Stimulated activated CD4-positive, alpha-beta T cell treated with anti-CD3 and anti-CD28 coated beads, TNF-alpha, amount 100 ng/mL, for 1 hour (primary cell): ENCODE measurements around the gene TMEM131.

Experiments
- DNase-seq, 3 donors: peaks; one replicate each; pipeline ENCODE4 v3.0.0-alpha.2; 2020; ENCODE audit warnings: low read depth in 3 of 3, low spot score in 1 of 3

Gene TMEM131

GRCh38 chr2:97727296-97727695, 268.5 kb downstream of the TMEM131 start:
- DNase-seq, result no peak

DNA sequence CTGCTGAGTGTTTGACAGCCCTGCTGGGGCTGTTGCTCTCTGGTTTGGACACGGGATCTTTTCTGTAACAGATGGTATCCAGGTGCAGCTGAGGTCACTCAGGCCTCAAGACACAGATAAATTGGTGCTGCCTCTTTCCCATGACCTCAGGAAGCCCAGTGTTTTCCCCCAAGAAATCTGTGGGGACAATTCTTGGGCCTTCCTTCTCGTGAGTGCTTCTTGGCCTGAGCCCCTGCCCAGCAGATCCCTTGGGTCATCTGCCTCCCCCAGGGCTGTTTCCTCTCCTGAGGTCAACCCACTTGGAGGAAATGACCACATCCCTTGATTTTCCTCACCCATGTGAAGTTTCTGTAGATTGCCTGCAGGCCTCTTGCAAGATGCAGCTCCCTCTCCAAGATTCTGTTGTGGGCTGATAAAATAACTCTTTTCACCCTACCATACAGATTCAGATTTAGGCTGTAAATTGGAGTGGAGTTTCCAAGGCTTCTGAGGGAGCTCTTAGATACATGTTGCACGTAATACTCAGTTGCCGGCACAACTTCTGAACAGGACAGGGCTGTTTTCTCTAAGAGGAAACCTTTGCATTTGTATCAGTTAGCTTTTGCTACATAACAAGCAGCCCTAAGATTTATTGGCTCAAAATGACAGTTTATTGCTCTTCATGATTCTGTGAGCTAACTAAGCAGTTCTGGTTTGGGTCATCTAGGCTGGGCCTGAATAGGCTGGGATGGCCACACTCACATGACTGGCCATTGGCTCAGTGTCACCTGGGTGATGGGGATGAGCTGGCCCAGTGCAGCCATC, 269.3 kb downstream of the TMEM131 start:
- no peak for DNase-seq

DNA sequence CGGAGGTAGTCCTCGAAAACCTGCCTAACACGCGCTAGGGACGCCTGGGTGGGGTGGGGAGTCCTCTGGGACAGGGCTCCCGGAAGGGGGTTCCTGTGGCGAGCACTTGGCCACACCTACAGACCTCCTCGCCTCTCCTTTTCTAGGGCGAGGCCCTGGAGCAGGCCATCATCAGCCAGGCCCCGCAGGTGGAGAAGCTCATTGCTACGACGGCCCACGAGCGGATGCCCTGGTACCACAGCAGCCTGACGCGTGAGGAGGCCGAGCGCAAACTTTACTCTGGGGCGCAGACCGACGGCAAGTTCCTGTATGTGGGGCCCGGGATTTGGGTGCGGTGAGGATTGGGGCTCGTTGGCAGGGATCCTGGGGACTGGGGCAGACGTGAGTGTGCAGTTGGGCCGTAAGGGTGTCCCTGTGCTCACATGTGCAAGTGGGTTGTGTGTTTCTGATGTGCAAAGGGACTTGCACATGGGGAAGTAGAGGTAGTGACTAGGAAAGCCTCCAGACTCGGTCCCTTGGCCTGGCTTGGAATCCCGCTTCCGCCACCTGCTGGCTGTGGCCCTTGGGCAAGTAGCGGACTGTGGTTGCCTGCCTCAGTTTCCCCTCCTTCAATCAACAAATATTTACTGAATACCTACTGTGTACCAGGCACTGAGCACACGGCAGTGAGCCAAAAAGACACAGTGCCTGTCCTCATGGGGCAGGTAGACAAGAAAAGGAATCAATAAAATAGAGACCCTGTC, 270.6 kb downstream of the TMEM131 start:
- no peak for DNase-seq

DNA sequence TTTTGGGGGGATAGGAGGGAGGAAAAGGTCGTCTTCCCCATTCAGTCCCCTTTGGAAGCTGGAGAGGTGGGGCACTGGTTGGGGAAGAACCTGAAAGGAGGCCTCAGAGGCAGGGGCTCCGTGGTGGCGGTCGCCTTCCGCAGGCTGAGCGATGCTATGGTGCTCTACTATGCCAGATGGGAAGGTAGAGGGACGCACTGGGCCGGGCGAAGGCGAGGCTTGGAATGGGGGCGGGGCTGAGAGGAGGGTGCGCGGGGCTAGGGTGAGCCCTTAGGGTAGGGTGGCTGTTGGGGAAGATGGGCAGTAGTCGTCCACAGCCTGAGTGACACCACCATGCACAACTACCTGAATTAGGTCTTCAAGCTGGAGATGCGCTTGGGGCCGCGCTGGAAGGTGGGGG, 271.2 kb downstream of the TMEM131 start:
- no peak for DNase-seq

DNA sequence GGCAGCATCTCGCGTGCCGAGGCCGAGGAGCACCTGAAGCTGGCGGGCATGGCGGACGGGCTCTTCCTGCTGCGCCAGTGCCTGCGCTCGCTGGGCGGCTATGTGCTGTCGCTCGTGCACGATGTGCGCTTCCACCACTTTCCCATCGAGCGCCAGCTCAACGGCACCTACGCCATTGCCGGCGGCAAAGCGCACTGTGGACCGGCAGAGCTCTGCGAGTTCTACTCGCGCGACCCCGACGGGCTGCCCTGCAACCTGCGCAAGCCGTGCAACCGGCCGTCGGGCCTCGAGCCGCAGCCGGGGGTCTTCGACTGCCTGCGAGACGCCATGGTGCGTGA, 271.7 kb downstream of the TMEM131 start:
- no peak for DNase-seq

- DNase-seq, result no peak
Measured at GRCh38 chr2:97723156-97724072, 272.3 kb downstream of the TMEM131 start.

- no peak for DNase-seq
Measured at GRCh38 chr2:97722227-97722626, 273.5 kb downstream of the TMEM131 start.

DNA sequence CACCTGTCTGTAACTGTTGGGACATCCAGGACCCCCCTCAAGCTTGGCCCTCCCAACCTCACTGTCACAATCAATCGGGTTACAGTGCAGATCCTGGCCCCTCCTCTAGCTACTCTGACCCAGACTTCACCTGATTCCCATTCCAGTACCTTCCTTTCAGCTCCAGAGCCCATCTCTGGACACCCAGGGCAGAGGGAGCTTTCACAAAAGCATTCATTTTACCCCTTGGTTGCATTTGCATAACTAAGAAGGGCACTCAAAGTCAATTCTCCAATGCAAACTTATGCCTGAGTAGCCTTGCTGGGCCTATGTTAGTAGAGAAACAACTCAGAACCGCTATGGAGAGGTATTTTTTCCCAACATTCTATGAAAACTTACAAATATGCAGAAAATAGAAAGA, 275.0 kb downstream of the TMEM131 start:
- DNase-seq, result no peak

DNA sequence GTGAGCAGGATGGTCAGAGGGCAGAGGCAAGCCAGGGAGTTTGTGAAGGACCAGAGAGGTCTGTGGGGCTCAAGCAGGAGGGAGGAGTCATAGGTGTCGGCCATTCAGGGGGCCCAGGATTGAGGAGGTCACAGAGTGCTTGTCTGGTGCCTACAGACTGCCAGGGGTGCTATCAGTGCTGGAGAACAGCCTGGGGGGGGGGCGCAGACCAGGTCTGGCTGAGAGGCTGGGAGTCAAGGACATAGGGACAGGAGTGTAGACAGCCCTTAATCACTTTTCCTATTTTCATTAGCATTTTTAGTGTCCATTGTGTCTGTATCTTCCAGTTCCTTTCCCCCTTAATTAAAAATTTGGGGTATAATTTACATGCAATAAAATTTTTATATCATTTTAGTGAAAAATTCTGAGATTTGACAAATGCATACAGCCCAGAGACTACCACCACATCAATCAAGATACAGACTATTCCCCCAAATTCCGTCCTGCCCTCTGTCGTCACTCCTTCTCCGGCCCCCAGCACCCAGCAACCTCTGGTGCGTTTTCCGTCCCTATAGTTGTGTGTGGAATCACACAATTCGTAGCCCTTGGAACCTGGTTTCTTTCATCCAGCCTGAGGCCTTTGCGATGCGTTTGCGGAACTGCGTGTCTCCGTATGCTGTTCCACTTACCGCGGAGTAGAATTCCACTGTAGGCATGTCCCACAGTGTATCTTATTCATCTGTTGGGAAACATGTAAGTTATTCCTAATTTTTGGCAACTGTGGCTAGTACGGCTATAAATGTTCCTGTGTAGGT, 276.2 kb downstream of the TMEM131 start:
- no peak for DNase-seq

GRCh38 chr2:97718942-97719341, 276.8 kb downstream of the TMEM131 start:
- no peak for DNase-seq

DNA sequence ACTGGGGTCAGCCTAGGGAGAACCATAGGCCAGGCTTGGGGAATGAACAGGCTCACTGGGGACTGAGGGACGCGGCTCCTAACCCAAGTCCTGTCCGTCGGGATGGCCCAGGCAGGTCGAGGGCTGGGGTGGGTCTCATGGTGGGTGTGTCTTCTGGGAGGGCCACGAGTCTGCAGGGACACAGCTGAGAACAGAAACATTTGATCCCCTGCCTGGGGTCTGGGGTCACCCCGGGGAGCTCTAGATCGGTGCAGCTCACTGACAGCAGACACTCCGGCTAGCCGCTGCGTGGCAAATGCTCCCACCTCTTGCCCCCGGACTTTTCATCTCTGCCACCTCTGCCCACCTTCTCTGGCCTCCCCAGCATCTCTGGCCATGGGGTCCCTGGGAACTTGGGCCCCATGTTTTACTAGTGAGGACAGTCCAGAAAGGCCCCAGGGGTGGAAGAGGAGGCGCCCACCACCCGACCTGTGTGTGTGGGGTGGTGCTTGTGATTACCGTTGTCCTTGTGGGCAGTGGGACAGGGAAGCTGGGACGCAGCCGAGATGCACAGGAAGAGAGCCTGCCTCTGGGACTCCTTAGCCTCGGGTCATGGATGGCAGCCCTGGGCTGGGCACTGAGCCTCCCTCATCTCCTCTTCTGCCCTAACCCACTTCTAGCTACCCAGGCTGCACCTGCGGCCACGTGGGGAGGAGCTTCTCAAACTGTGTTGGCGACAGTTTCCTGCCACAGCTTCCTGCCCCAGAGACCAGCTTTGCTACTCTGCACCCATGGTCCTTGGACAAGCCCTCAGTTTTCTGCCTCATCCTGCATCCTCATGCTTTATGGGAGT, 277.5 kb downstream of the TMEM131 start:
- peak in 2 of 3 donors; percentile 51 to 55 for DNase-seq

- no peak for DNase-seq
Measured at GRCh38 chr2:97717613-97717995, 278.1 kb downstream of the TMEM131 start.

DNA sequence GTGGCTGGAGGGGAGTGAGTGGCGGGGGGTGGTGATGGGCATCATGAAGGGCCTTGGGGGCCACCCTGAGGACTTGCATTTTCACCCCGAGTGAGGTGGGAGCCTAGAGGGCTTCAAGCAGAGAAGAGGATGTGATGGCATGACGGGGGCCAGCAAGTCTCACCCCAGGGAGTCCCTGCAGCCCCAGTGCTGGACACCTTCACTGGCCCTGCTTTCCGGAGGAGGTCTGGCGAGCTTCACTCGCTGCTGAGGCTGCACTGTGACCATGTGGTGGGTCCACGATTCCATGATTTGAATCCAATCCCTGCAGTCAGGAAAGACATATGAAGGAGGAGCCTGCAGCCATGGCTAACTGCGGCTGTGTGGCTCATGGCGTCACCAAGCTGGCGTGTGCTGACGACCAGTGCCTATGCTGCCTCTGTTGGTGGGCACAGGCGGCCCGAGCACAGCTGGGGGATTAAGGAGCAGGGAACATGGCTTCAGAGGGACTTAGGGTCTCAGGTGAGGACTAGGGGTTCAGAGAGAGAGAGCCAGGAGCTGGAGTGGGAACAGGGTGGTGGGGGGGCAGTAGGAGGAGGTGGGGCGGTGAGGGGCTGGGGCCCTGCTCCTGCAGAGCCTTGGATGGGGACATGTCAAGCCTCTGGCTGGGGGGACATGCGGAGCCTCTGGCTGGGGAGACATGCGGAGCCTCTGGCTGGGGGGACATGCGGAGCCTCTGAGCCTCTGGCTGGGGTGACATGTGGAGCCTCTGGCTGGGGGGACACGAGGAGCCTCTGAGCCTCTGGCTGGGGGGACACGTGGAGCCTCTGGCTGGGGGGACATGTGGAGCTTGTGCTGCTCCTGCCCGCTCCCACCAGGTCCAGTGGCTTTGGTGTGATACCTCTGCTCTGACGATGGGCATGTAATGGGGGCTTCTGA, 278.8 kb downstream of the TMEM131 start:
- DNase-seq, result no peak

- DNase-seq, result no peak
Measured at GRCh38 chr2:97715951-97716694, 279.6 kb downstream of the TMEM131 start.

GRCh38 chr2:97714950-97715652, 280.6 kb downstream of the TMEM131 start:
- DNase-seq, result no peak

- DNase-seq, result no peak
Measured at GRCh38 chr2:97714084-97714949, 281.4 kb downstream of the TMEM131 start.
